GM21526 (cell line): ENCODE data around the gene ZHX3.

Experiments used
- ATAC-seq: cut with Tn5 transposase; IDR thresholded peaks from one replicate; pipeline ENCODE4 v1.9.1; 2021; ENCODE audit warnings: moderate library complexity; ENCODE audit not compliant: unreplicated experiment, low FRiP score

ZHX3 gene

GRCh38 chr20:41163821-41164220, 153.7 kb downstream of the ZHX3 start:
- ATAC-seq = no peak

- ATAC-seq = no peak
Measured at GRCh38 chr20:41162396-41162795, 155.1 kb downstream of the ZHX3 start.

GRCh38 chr20:41161886-41162285, 155.6 kb downstream of the ZHX3 start:
- no peak for ATAC-seq

- no peak for ATAC-seq
Measured at GRCh38 chr20:41160686-41161085, 156.8 kb downstream of the ZHX3 start.

DNA sequence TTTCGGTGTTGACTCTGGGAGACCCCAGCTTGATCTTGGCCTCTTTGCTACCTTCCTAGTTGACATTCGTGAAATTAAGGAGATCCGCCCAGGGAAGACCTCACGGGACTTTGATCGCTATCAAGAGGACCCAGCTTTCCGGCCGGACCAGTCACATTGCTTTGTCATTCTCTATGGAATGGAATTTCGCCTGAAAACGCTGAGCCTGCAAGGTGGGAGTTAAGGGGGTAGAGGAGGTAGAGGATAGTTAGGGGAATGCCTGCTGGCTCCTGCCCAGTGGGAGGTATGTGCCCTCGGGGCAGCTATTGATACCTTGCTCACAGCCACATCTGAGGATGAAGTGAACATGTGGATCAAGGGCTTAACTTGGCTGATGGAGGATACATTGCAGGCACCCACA, 158.0 kb downstream of the ZHX3 start:
- no peak for ATAC-seq

DNA sequence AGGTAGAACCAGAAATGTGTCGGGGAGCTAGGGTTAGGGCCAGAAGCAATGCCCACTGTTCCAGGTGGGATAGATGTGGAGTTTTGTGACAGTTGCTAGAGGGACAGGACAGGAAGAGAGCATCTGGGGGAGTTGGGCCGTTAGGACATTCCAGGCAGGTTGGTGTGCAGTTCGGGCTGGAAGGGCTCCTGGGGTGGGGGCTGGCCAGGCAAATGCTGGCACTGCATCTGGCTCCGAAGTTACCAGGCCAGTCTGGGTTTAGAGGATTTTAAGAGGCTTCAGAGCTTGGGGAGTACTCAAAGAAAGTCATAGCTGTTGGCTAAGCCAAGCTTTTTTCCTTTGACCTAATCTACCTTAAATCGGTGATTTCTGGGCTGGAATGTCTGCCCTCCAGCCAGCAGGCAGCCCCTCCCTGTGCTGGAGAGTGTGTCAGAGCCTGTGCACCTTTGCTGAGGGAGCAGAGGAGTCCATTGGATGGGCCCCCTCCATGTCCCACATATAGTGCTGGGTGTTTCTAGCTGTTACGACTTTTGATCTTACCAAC, 159.4 kb downstream of the ZHX3 start:
- ATAC-seq = no peak

GRCh38 chr20:41155261-41155660, 162.3 kb downstream of the ZHX3 start:
- no peak for ATAC-seq

DNA sequence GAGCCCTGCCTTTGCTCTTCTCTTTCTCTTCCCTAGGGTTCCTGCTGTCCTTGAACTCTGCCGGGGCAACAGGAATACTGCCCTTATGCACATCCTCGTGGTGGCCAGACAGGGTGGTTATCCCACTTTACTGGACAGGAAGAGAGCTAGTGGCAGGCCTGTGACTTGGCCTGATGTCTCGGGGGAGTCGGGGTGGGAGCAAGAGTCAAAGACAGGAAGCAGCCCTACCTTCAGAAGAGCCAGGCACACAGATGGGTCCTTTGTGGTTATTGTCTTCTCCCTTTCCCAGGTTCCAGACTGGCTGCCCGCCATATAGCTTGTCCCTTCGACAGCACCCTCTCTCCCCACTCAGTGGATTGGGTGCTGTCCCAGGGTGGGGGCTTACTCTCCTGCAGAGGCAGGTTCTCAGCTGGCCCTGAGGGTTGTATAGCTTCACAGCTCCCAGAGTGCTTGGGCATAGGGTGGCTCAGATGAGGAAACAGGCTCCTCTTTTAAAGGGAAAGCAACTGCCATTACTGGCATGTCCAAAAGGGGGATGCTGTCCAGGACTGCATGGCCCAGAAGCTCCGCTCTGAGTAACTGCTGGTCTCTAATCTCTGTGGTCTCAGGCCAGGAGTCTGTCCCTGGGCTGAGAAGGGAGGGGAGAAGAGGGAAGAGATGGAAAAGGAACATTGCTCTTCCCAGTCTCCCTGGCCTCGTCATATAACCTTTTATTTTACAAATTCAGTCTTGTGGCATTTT, 162.9 kb downstream of the ZHX3 start:
- no peak for ATAC-seq

- no peak for ATAC-seq
Measured at GRCh38 chr20:41152108-41152757, 165.3 kb downstream of the ZHX3 start.

- ATAC-seq = no peak
Measured at GRCh38 chr20:41151134-41151869, 166.2 kb downstream of the ZHX3 start.

DNA sequence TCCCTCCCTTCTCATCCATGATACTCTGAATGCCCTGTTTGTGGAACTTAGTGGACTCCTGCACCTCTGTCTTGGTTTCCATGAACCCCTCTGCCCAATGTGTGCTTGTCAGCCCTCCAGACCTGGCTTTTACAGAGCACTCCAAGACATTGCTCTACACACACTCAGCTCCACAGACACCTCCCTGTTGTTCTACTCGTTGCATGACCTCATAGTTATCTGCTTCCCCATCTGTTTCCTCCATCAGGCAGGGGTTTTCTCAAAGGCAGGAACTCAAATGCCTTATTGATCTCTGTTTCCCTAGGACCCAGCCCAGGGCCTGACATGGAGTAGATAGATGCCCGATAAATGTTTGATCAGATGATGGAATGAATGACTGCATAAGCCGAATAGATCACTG, 166.9 kb downstream of the ZHX3 start:
- no peak for ATAC-seq

GRCh38 chr20:41148942-41149341, 168.6 kb downstream of the ZHX3 start:
- ATAC-seq = no peak

- no peak for ATAC-seq
Measured at GRCh38 chr20:41147767-41148191, 169.8 kb downstream of the ZHX3 start.

DNA sequence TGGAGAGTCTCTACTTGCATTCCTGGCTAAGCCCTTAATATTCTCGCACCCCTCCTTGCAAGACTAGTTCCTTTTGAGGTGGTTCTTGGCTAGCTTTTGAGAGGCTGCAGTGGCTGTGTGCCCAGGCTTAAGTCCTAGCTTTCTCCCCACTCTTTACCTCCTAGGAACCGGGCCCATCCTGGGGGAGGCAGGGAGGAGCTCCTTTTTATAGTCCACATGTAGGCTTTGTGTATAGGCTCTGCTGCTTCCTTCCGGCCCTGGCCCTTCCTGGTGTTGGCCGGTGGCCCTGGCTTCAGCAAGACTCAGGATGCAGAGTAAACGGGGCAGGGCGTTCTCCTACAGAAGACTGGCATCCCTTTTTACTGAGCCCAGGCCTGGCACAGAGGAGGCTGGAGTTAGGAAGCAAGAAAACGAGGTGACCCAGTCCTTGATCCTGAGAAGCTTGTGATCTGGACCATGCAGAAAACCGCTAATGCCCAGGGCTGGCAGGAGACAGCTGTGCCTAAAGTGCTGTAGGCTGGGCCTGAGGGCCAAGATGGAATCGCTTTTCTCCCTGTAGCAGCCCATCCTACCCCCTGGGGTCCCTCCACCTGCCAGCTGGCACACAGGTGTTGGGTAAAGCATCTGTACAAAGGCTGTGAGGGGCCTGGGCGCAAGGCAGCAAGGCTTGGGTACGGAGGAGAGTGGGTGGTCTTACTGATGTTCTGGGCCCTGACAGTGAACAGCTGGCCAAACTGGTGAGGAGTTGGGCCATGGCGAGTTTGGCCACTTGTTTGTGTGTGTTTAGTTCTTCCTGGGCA, 171.5 kb downstream of the ZHX3 start:
- no peak for ATAC-seq

- ATAC-seq = no peak
Measured at GRCh38 chr20:41145317-41145716, 172.2 kb downstream of the ZHX3 start.

DNA sequence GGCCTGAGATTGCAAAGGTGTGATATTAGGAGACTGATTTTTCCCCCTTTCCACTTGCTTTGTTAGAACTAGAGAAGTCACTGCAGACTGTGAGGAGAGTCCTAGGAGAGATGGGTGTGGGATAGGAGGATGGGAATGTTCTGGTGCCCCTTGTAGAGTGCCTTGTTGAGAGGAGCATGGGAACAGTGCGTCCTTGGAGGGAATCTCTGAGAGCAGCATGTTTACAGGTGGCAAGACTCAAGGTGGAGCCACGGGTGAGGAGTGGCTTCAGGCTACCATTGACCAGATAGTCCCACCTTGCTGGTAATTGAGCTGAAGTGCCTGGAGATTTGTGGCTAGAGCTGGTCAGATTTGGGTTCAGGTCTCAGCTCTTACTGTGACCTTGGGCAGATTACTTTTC, 174.2 kb downstream of the ZHX3 start:
- ATAC-seq = no peak

DNA sequence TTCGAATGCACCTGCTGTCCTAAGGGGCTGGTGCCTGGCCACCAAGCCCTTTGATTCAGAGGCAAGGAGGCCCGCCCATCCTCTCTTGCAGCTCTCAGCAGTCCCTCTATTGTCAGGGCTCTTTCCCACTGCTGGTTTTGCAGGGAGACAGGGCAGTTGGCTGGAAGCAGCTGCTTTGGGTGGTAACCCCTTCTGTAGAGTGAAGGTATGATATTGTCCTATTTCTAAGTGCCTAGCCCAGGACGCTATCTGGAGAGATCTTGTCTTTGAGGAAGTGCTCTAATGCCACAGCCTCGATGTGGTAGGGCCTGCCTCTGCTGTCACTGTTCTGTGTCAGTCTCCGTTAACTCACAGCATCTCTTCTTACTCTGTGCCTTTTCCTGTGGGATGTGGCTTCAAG, 174.6 kb downstream of the ZHX3 start:
- ATAC-seq = no peak

DNA sequence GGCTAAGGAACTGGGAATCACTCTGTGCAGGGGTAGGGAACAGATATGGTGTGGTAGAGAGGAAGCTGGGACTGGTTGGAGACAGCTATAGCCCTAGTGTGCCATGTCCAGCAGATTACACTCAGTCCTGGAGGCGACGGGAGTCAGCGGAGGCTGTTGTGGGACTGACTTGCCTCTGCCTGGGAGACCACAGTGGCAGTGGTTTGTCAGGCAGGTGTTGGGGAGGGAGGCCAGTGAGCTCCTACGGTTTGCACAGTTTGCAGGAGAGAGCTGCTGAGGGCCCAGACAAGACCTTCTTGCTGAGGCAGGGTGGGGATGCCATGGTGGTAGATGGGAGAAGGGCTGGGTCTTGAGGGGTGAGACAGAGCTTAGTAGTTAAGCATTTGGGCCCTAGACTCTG, 175.3 kb downstream of the ZHX3 start:
- no peak for ATAC-seq

DNA sequence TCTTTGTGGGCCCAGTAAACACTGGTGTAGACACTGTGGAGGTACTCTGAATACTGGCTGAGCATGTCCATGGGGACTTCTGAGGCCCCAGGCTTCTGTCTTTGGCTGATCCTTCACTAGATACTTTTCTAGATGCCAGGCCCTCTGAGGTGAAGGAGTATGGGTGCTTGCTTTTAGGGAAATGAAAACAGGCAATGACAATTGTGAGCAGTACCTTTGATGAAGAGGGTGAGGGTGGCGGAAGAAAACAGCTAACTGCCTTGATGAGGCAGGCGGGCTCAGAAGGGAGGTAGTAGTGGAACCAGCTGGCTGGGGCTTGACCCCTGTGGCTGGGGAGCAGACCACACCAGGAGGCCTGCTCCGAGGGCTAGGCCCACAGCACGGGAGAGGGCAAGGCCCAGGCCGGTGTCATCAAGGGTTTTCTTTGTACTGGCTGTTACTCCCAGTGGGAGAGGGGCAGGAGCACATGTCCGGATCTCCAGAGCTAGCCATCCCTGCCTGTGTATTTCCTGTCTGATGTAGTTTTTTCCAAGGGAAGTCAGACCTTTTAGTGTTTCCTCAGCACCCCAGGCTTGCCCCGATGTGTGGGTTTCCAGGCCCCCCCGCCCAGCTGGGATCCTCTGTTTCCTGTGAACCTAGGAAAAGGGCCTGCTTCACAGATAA, 176.2 kb downstream of the ZHX3 start:
- no peak for ATAC-seq
